NCI-H748 (cell line): Measurements from ENCODE around the gene RSU1.
A peak's percentile ranks its signal among the peaks of the same experiment; 100 is the strongest.

Source experiments
- DNase-seq: peaks from one replicate; lab custom pipeline; 2025; ENCODE audit not compliant: unreplicated experiment; lab: John Stamatoyannopoulos, UW

Gene RSU1

GRCh38 chr10:16611037-16611436, 206.2 kb downstream of the RSU1 start:
- no peak for DNase-seq

GRCh38 chr10:16609211-16609610, 208.0 kb downstream of the RSU1 start:
- no peak for DNase-seq

GRCh38 chr10:16606923-16607322, 210.3 kb downstream of the RSU1 start:
- DNase-seq = no peak

- DNase-seq = no peak
These were observed 210.8 kb downstream of the RSU1 start for GRCh38 chr10:16606421-16606820.

- DNase-seq = no peak
These were observed 213.9 kb downstream of the RSU1 start for GRCh38 chr10:16603308-16603707.

GRCh38 chr10:16602104-16602775, 215.0 kb downstream of the RSU1 start:
- peak; percentile 51 for DNase-seq

- no peak for DNase-seq
These were observed 217.6 kb downstream of the RSU1 start for GRCh38 chr10:16599662-16600061.

GRCh38 chr10:16597656-16598055, 219.6 kb downstream of the RSU1 start:
- no peak for DNase-seq

GRCh38 chr10:16592378-16592777, 224.8 kb downstream of the RSU1 start:
- peak; percentile 50 for DNase-seq

- no peak for DNase-seq
These were observed 230.7 kb downstream of the RSU1 start for GRCh38 chr10:16586358-16587138.

- DNase-seq = peak; percentile 63
These were observed 232.1 kb downstream of the RSU1 start for GRCh38 chr10:16585103-16585502.

GRCh38 chr10:16583382-16583781, 233.8 kb downstream of the RSU1 start:
- DNase-seq = no peak

GRCh38 chr10:16581202-16581601, 236.0 kb downstream of the RSU1 start:
- no peak for DNase-seq

- DNase-seq = no peak
These were observed 246.5 kb downstream of the RSU1 start for GRCh38 chr10:16570731-16571130.

- no peak for DNase-seq
These were observed 250.9 kb downstream of the RSU1 start for GRCh38 chr10:16566202-16566805.

GRCh38 chr10:16565604-16566003, 251.6 kb downstream of the RSU1 start:
- DNase-seq = no peak

- DNase-seq = no peak
These were observed 254.3 kb downstream of the RSU1 start for GRCh38 chr10:16562891-16563290.

GRCh38 chr10:16559236-16559773, 257.9 kb downstream of the RSU1 start:
- no peak for DNase-seq

- DNase-seq = no peak
These were observed 269.3 kb downstream of the RSU1 start for GRCh38 chr10:16547973-16548372.

GRCh38 chr10:16545116-16545736, 272.0 kb downstream of the RSU1 start:
- peak; percentile 67 for DNase-seq

- DNase-seq = no peak
These were observed 272.6 kb downstream of the RSU1 start for GRCh38 chr10:16544591-16544990.
